H1 (cell line): ENCODE results near the gene KLKB1. TPM values are rescaled to one million over a fixed set of nuclear protein-coding genes. Genes with fewer than 3 reads are reported as not detected.
A peak's percentile ranks its signal among the peaks of the same experiment; 100 is the strongest.

ENCODE experiments used
- CTCF ChIA-PET: fragments of 300-600 bp; sonication (Branson Sonifier 250); formaldehyde crosslinking; loops from one replicate; lab custom pipeline; 2021; ENCODE audit not compliant: partially characterized antibody; lab: Charles Lee
- POLR2A ChIA-PET: fragments of 300-600 bp; sonication (Branson Sonifier 250); formaldehyde crosslinking; loops from one replicate; lab custom pipeline; 2021; ENCODE audit warnings: inconsistent platforms; ENCODE audit not compliant: partially characterized antibody; lab: Charles Lee
- DNase-seq, 2 experiments: peaks; one replicate each; pipeline versions ENCODE4 v3.0.0 to v3.0.0-alpha.2; 2010 to 2022; ENCODE audit warnings: low spot score in 2 of 2, low read depth in 1 of 2, mixed read lengths in 1 of 2
- FAIRE-seq: peaks from 2 replicates; lab custom pipeline; 2011; peaks lifted over from hg19 to GRCh38; lab: Jason Lieb, UNC
- H2AFZ ChIP-seq: 2 replicates; pipeline ENCODE4 v1.8.1; 2012; ENCODE audit warnings: low read length, inconsistent platforms
- H2AK5ac ChIP-seq: 2 replicates; pipeline ENCODE4 v1.6.1; 2013; ENCODE audit warnings: low read depth, low read length
- H2BK120ac ChIP-seq: replicated peaks from 2 replicates; pipeline ENCODE3; 2013; ENCODE audit warnings: low read depth, low read length, inconsistent platforms
- H2BK12ac ChIP-seq: 2 replicates; pipeline ENCODE4 v1.6.1; 2013; ENCODE audit warnings: low read depth, low read length
- H2BK15ac ChIP-seq: 2 replicates; pipeline ENCODE4 v1.6.1; 2013; ENCODE audit warnings: low read length
- H2BK20ac ChIP-seq: 2 replicates; pipeline ENCODE4 v1.6.1; 2013; ENCODE audit warnings: low read length
- H2BK5ac ChIP-seq: 2 replicates; pipeline ENCODE4 v1.6.1; 2013; ENCODE audit warnings: low read depth, low read length
- H3K14ac ChIP-seq: 2 replicates; pipeline ENCODE4 v1.6.1; 2013; ENCODE audit warnings: inconsistent platforms; ENCODE audit not compliant: insufficient read length
- H3K18ac ChIP-seq: 2 replicates; pipeline ENCODE4 v1.6.1; 2013; ENCODE audit warnings: low read length; ENCODE audit errors: extremely low read depth
- H3K23ac ChIP-seq: 2 replicates; pipeline ENCODE4 v1.6.1; 2013; ENCODE audit warnings: inconsistent platforms; ENCODE audit not compliant: insufficient read length
- H3K23me2 ChIP-seq: 2 replicates; pipeline ENCODE4 v1.6.1; 2013; ENCODE audit warnings: low read depth, low read length
- H3K27ac ChIP-seq: 2 replicates; pipeline ENCODE4 v1.6.1; 2011; ENCODE audit warnings: low read depth, low read length, inconsistent platforms
- H3K27me3 ChIP-seq, 4 experiments: replicated peaks in 1 of 4; 1 replicate in 1 of 4; 2 replicates in 3 of 4; pipeline versions ENCODE4 v1.6.1 to v1.8.1; 2011 to 2013; ENCODE audit warnings: low read length in 3 of 4, mild to moderate bottlenecking in 3 of 4, inconsistent platforms in 2 of 4, mixed read lengths in 2 of 4, moderate library complexity in 1 of 4; ENCODE audit not compliant: control insufficient read depth in 3 of 4, insufficient read depth in 3 of 4; ENCODE audit errors: extremely low read depth in 1 of 4
- H3K36me3 ChIP-seq, 4 experiments: 2 replicates each; pipeline versions ENCODE4 v1.6.1 to v1.8.1; 2011 to 2013; ENCODE audit warnings: mild to moderate bottlenecking in 4 of 4, low read length in 3 of 4, moderate library complexity in 2 of 4, control low read depth in 1 of 4, inconsistent platforms in 1 of 4; ENCODE audit not compliant: insufficient read depth in 4 of 4, control insufficient read depth in 2 of 4
- H3K4ac ChIP-seq: replicated peaks from 2 replicates; pipeline ENCODE3; 2013; ENCODE audit warnings: low read length, low read depth, mixed read lengths, inconsistent platforms; ENCODE audit not compliant: insufficient read length
- H3K4me1 ChIP-seq, 4 experiments: replicated peaks in 1 of 4; 1 replicate in 1 of 4; 2 replicates in 3 of 4; pipeline versions ENCODE4 v1.6.1 to v1.8.1; 2011 to 2013; ENCODE audit warnings: low read length in 3 of 4, inconsistent platforms in 2 of 4, mixed read lengths in 1 of 4; ENCODE audit not compliant: insufficient read depth in 4 of 4, control insufficient read depth in 3 of 4
- H3K4me2 ChIP-seq, 2 experiments: 2 replicates each; pipeline versions ENCODE4 v1.6.1 to v1.8.1; 2011 to 2013; ENCODE audit warnings: low read depth in 2 of 2, low read length in 2 of 2, control low read depth in 1 of 2, inconsistent platforms in 1 of 2, mild to moderate bottlenecking in 1 of 2; ENCODE audit not compliant: insufficient read depth in 1 of 2
- H3K4me3 ChIP-seq, 4 experiments: fragments of 200-600, 300-600 bp in 1 of 4; sonication (generic), shearing (Covaris generic), sonication (Bioruptor Twin) in 1 of 4; 2 replicates each; pipeline versions ENCODE4 v1.5.1 to v1.8.1; 2011 to 2016; ENCODE audit warnings: low read length in 4 of 4, low read depth in 3 of 4, control low read depth in 2 of 4, inconsistent platforms in 2 of 4, mild to moderate bottlenecking in 2 of 4, mixed read lengths in 1 of 4, moderate library complexity in 1 of 4; ENCODE audit not compliant: insufficient read depth in 2 of 4; ENCODE audit errors: extremely low read depth in 1 of 4
- H3K56ac ChIP-seq: replicated peaks from 2 replicates; pipeline ENCODE3; 2013; ENCODE audit warnings: low read depth, mild to moderate bottlenecking, mixed read lengths, low read length, inconsistent platforms; ENCODE audit not compliant: insufficient read length
- H3K79me1 ChIP-seq: 2 replicates; pipeline ENCODE4 v1.6.1; 2013; ENCODE audit warnings: low read depth, low read length, control low read depth
- H3K79me2 ChIP-seq, 2 experiments: 2 replicates each; pipeline versions ENCODE4 v1.6.1 to v1.8.1; 2012 to 2013; ENCODE audit warnings: low read length in 2 of 2, mild to moderate bottlenecking in 2 of 2, inconsistent platforms in 1 of 2; ENCODE audit not compliant: insufficient read depth in 2 of 2, control insufficient read depth in 1 of 2
- H3K9ac ChIP-seq, 4 experiments: replicated peaks in 1 of 4; 1 replicate in 1 of 4; 2 replicates in 3 of 4; pipeline versions ENCODE4 v1.6.1 to v1.8.1; 2011 to 2013; ENCODE audit warnings: low read depth in 3 of 4, low read length in 3 of 4, control low read depth in 2 of 4, mild to moderate bottlenecking in 2 of 4, moderate library complexity in 2 of 4, inconsistent platforms in 1 of 4; ENCODE audit errors: extremely low read depth in 1 of 4
- H3K9me3 ChIP-seq, 2 experiments: 2 replicates each; pipeline versions ENCODE4 v1.6.1 to v1.8.1; 2012 to 2013; ENCODE audit warnings: mild to moderate bottlenecking in 2 of 2, moderate library complexity in 2 of 2, control low read depth in 1 of 2, inconsistent platforms in 1 of 2, low read depth in 1 of 2, low read length in 1 of 2, mixed read lengths in 1 of 2; ENCODE audit not compliant: insufficient read depth in 2 of 2
- H4K20me1 ChIP-seq, 2 experiments: replicated peaks in 1 of 2; 2 replicates each; pipeline versions ENCODE3 to v1.8.1; 2011 to 2013; ENCODE audit warnings: inconsistent platforms in 2 of 2, low read length in 2 of 2, mild to moderate bottlenecking in 1 of 2; ENCODE audit not compliant: insufficient read depth in 2 of 2, control insufficient read depth in 1 of 2
- H4K5ac ChIP-seq: 2 replicates; pipeline ENCODE4 v1.6.1; 2013; ENCODE audit warnings: low read length, low read depth, mixed read lengths, inconsistent platforms; ENCODE audit not compliant: insufficient read length
- H4K8ac ChIP-seq: 2 replicates; pipeline ENCODE4 v1.8.0; 2013; ENCODE audit warnings: mild to moderate bottlenecking, moderate library complexity, low read length, inconsistent platforms; ENCODE audit not compliant: insufficient read depth; ENCODE audit errors: extremely low read depth
- H4K91ac ChIP-seq: replicated peaks from 2 replicates; pipeline ENCODE3; 2013; ENCODE audit warnings: low read length, mixed read lengths, inconsistent platforms; ENCODE audit not compliant: insufficient read length
- CEBPB ChIP-seq: IDR thresholded peaks from 2 replicates; pipeline ENCODE4 v1.6.1; 2012; ENCODE audit warnings: low read depth, low read length
- KDM1A ChIP-seq: fragments of 200-600, 300-600 bp; sonication (generic); IDR thresholded peaks from 2 replicates; pipeline ENCODE4 v1.7.1; 2016; ENCODE audit warnings: mild to moderate bottlenecking, low read length, borderline replicate concordance
- MAX ChIP-seq: IDR thresholded peaks from 2 replicates; pipeline ENCODE4 v1.6.1; 2012; ENCODE audit warnings: inconsistent platforms
- POLR2A ChIP-seq, 2 experiments: IDR thresholded peaks; 1 replicate in 1 of 2; 2 replicates in 1 of 2; pipeline ENCODE4 v1.6.1; 2011; ENCODE audit warnings: low read depth in 2 of 2, low read length in 2 of 2, mild to moderate bottlenecking in 2 of 2; ENCODE audit errors: control extremely low read depth in 1 of 2
- POU5F1 ChIP-seq: IDR thresholded peaks from 2 replicates; pipeline ENCODE4 v1.6.1; 2011; ENCODE audit warnings: low read depth, mild to moderate bottlenecking, low read length, moderate library complexity
- RBBP5 ChIP-seq: IDR thresholded peaks from 2 replicates; pipeline ENCODE4 v1.7.1; 2012; ENCODE audit warnings: low read depth, mild to moderate bottlenecking, inconsistent platforms, low read length, moderate library complexity, borderline replicate concordance
- SAP30 ChIP-seq: fragments of 300-600 bp; sonication (generic); IDR thresholded peaks from 2 replicates; pipeline ENCODE4 v1.7.1; 2012; ENCODE audit warnings: low read length, moderate library complexity, mild to moderate bottlenecking, inconsistent platforms; ENCODE audit not compliant: insufficient read depth, insufficient replicate concordance
- SIX5 ChIP-seq: IDR thresholded peaks from 2 replicates; pipeline ENCODE4 v1.6.1; 2011; ENCODE audit warnings: mild to moderate bottlenecking, low read depth, low read length
- SP2 ChIP-seq: IDR thresholded peaks from 2 replicates; pipeline ENCODE4 v1.6.1; 2012; ENCODE audit warnings: mild to moderate bottlenecking, low read length, inconsistent platforms
- SUZ12 ChIP-seq: fragments of 200-600 bp; sonication (generic); IDR thresholded peaks from 2 replicates; pipeline ENCODE4 v1.6.1; 2012; ENCODE audit warnings: mild to moderate bottlenecking, inconsistent platforms, low read length, moderate library complexity, mixed read lengths
- TAF1 ChIP-seq: IDR thresholded peaks from 2 replicates; pipeline ENCODE4 v1.6.1; 2011; ENCODE audit warnings: mild to moderate bottlenecking, low read depth, low read length
- TBP ChIP-seq: IDR thresholded peaks from 2 replicates; pipeline ENCODE4 v1.6.1; 2011; ENCODE audit warnings: low read depth, low read length, improper control_type of control experiment
- WGBS, 2 experiments: shearing (Covaris generic) in 1 of 2; methylation state at CpG; one replicate each; pipeline versions ENCODE4 v1.1.6 to v1.1.7; 2013 to 2015; ENCODE audit warnings: low lambda C conversion rate in 2 of 2, mixed read lengths in 2 of 2, inconsistent platforms in 1 of 2, low coverage in 1 of 2, missing lambda C conversion rate in 1 of 2; ENCODE audit not compliant: insufficient replicate concordance in 2 of 2, insufficient coverage in 1 of 2, insufficient read length in 1 of 2; ENCODE audit errors: extremely low coverage in 1 of 2, missing lambda C conversion rate in 1 of 2; 5-methylcytosine and 5-hydroxymethylcytosine counted together
- long read RNA-seq, 2 experiments: library from RNA in 1 of 2; library from capped mRNA in 1 of 2; stranded (forward); transcript quantifications; one replicate each; pipeline ENCODE4 v2.0.0, GENCODE V29; 2021; ENCODE audit warnings: inconsistent platforms in 1 of 2
- polyA minus RNA-seq, 3 experiments: library from RNA; depleted of rRNA, polyadenylated mRNA; stranded (reverse); fragments of >200 nt; gene quantifications; 1 replicate in 2 of 3; 2 replicates in 1 of 3; pipeline ENCODE4 v1.2.3, GENCODE V29; 2011
- polyA plus RNA-seq, 7 experiments: library from polyadenylated mRNA; depleted of rRNA in 3 of 7; stranded (reverse) in 5 of 7; unstranded in 2 of 7; fragments of >200 nt in 5 of 7; fragments of 200-250 nt in 2 of 7; gene quantifications; 1 replicate in 5 of 7; 2 replicates in 1 of 7; 4 replicates in 1 of 7; pipeline versions ENCODE4 v1.2.1 to v1.2.3, GENCODE V29; 2011 to 2013; ENCODE audit warnings: missing spikeins in 2 of 7, mixed read lengths in 2 of 7
- total RNA-seq: library from RNA; stranded (reverse); fragmentation: NEBNext Ultra II Directional; extraction: Animal tissue kit (Norgen Biotek cat#: 25700); gene quantifications from 2 replicates; pipeline ENCODE4 v1.2.1, GENCODE V29; 2021

Gene KLKB1
- total RNA-seq (20.1 and 20.9 TPM in 2 replicates), polyA plus RNA-seq (2011; rRNA removed) (7.5 and 12.0 TPM in 2 replicates), polyA minus RNA-seq (2011; rRNA and poly(A)+ RNA removed) (11.2 and 18.7 TPM in 2 replicates)
- 13.2 TPM for polyA plus RNA-seq (2011; cell fraction: cytosol; rRNA removed)
- 9.8 TPM for polyA plus RNA-seq (2011; cell fraction: nucleus; rRNA removed)
- polyA plus RNA-seq (2012, experiment 1 of 2) = 21.0 to 30.7 TPM (median 21.7 TPM) in 4 replicates
- polyA plus RNA-seq (2012, experiment 2 of 2) = 2.5 TPM
- 16.9 TPM for polyA plus RNA-seq (2013, experiment 1 of 2)
- polyA plus RNA-seq (2013, experiment 2 of 2) = 15.6 TPM
- 7.1 TPM for polyA minus RNA-seq (2011; cell fraction: cytosol; rRNA and poly(A)+ RNA removed)
- 5.7 TPM for polyA minus RNA-seq (2011; cell fraction: nucleus; rRNA and poly(A)+ RNA removed)
- long read RNA-seq, experiment 1, partial matches to known transcripts = 11 of 22 reads
- long read RNA-seq, experiment 1, other reads (novel, unspliced or antisense) = 11 of 22 reads
- long read RNA-seq, experiment 2, partial matches to known transcripts = 4 of 34 reads
- long read RNA-seq, experiment 2, other reads (novel, unspliced or antisense) = 30 of 34 reads

GRCh38 chr4:186227221-186227620 is at the start of gene KLKB1:
KLKB1 (plus strand) TSS chr4:186227507; CDS start chr4:186228196, 689 bp downstream.
- H3K9me3 ChIP-seq = peaks cover 13 to 24% of the 10 kb centered on the region in 2 experiments
- no peak within 1 kb of the TSS for H3K23ac ChIP-seq
- no peaks in the 10 kb centered on the region for H3K36me3 ChIP-seq
- no peak within 1 kb of the TSS for H3K9ac ChIP-seq
- peaks cover 0 to 8% (median 0%) of the 10 kb centered on the region in 4 experiments; a peak in 2 of 7 replicates for H3K4me1 ChIP-seq
- no peaks in the 10 kb centered on the region for H4K20me1 ChIP-seq
- H4K5ac ChIP-seq = peak within 1 kb of the TSS; percentile 32
- no peak within 1 kb of the TSS; a peak in 1 of 4 replicates for H3K4me2 ChIP-seq
- ChIA-PET CTCF (no interaction called here), POLR2A (interaction anchor here (0.6 kb wide), 1 partner anchor 16 kb away, joined by 3 read pairs; no protein-coding TSS in a partner anchor)
- peak within 1 kb of the TSS; percentile 94 for H2BK20ac ChIP-seq
- H3K14ac ChIP-seq = no peak within 1 kb of the TSS
- no peak within 1 kb of the TSS for H2AFZ ChIP-seq
- H2BK5ac ChIP-seq = peak within 1 kb of the TSS; percentile 95; the same call in 1 of the 2 replicates
- FAIRE-seq (no peak), DNase-seq (no peak)
- H4K91ac ChIP-seq = peak within 1 kb of the TSS; percentile 96
- H3K27ac ChIP-seq = 0 out of 2 replicates have a peak within 1 kb of the TSS, but pooled peaks have one; percentile 11
- H3K4ac ChIP-seq = peak within 1 kb of the TSS; percentile 92
- H4K8ac ChIP-seq = peak within 1 kb of the TSS; percentile 59
- H3K18ac ChIP-seq = peak within 1 kb of the TSS; percentile 80
- 0 out of 2 replicates have a peak within 1 kb of the TSS, but pooled peaks have one; percentile 1 for H2BK15ac ChIP-seq
- WGBS, 2 experiments = 88% methylated on average over 5 of the region's 5 CpGs; no CpG with 5 or more reads in 1 of the 2 experiments
- no peak within 1 kb of the TSS for H3K56ac ChIP-seq
- H3K23me2 ChIP-seq = no peaks in the 10 kb centered on the region
- no peaks in the 10 kb centered on the region for H3K79me2 ChIP-seq
- peak within 1 kb of the TSS; percentile 91 for H2BK120ac ChIP-seq
- no peaks in the 10 kb centered on the region for H3K79me1 ChIP-seq
- no peaks in the 10 kb centered on the region for H3K27me3 ChIP-seq
- H2AK5ac ChIP-seq = no peak within 1 kb of the TSS; the same call in 1 of the 2 replicates
- peak within 1 kb of the TSS; percentile 40; the same call in 1 of the 2 replicates for H2BK12ac ChIP-seq
- H3K4me3 ChIP-seq = 0 out of 8 replicates have a peak within 1 kb of the TSS, but pooled peaks of 1 of the 4 experiments have one; percentile 3
- TF ChIP-seq KDM1A (no peak), SP2 (no peak), SIX5 (no peak), RBBP5 (no peak), SUZ12 (no peak), MAX (no peak), POLR2A (IDR thresholded peaks at IDR 0.05; ENCODE audit: control extremely low read depth in 1 of 2, low read depth in 2 of 2, low read length in 2 of 2) (no peak), TBP (no peak), CEBPB (no peak), TAF1 (no peak), SAP30 (no peak), POU5F1 (no peak)
